ENCODE results near the gene SMURF2. TPM values are rescaled to one million over a fixed set of nuclear protein-coding genes. Genes with fewer than 3 reads are reported as not detected.

SMURF2 gene
- total and polyA plus RNA-seq, 2 donors from 2014 or later = 7.2 to 27.9 TPM

- H3K4me3 ChIP-seq (ENCODE audit: low read length in 3 of 3) = no peak overlapping the region
- no peak overlapping the region for H3K27ac ChIP-seq (ENCODE audit: low read depth in 2 of 2, low read length in 2 of 2)
- intact Hi-C loops (cut with DNase I) = no loop called here
- TF ChIP-seq CTCF (IDR thresholded peaks at IDR 0.05; ENCODE audit: borderline replicate concordance, extremely low read depth, insufficient read depth) = no peak
- DNase-seq (no peak), FAIRE-seq (no peak)
- no peaks in the 10 kb centered on the region for H3K4me1 ChIP-seq (ENCODE audit: control insufficient read depth in 2 of 3, insufficient read depth in 2 of 3, low read depth in 1 of 3, low read length in 3 of 3)
- H3K9ac ChIP-seq (ENCODE audit: low read length in 3 of 3) = no peak overlapping the region
- no peaks in the 10 kb centered on the region for H3K27me3 ChIP-seq (ENCODE audit: control insufficient read depth, insufficient read depth, low read length)
- peaks cover 3 to 20% (median 17%) of the 10 kb centered on the region in 3 donors for H3K36me3 ChIP-seq (ENCODE audit: control insufficient read depth in 2 of 3, insufficient read depth in 3 of 3, low read length in 3 of 3)
- no peaks in the 10 kb centered on the region for H3K9me3 ChIP-seq (ENCODE audit: control insufficient read depth in 2 of 3, insufficient read depth in 1 of 3, low read length in 3 of 3)
Observed at GRCh38 chr17:64544742-64545141, 117.4 kb downstream of the SMURF2 start.

- peaks cover 3 to 22% (median 10%) of the 10 kb centered on the region in 3 donors for H3K36me3 ChIP-seq (ENCODE audit: control insufficient read depth in 2 of 3, insufficient read depth in 3 of 3, low read length in 3 of 3)
- no peak for TF ChIP-seq CTCF (IDR thresholded peaks at IDR 0.05; ENCODE audit: borderline replicate concordance, extremely low read depth, insufficient read depth)
- H3K27ac ChIP-seq (ENCODE audit: low read depth in 2 of 2, low read length in 2 of 2) = no peak overlapping the region
- no peak for FAIRE-seq
- no peaks in the 10 kb centered on the region for H3K9me3 ChIP-seq (ENCODE audit: control insufficient read depth in 2 of 3, insufficient read depth in 1 of 3, low read length in 3 of 3)
- no peak overlapping the region for H3K9ac ChIP-seq (ENCODE audit: low read length in 3 of 3)
- no peaks in the 10 kb centered on the region for H3K4me1 ChIP-seq (ENCODE audit: control insufficient read depth in 2 of 3, insufficient read depth in 2 of 3, low read depth in 1 of 3, low read length in 3 of 3)
- no peaks in the 10 kb centered on the region for H3K27me3 ChIP-seq (ENCODE audit: control insufficient read depth, insufficient read depth, low read length)
- H3K4me3 ChIP-seq (ENCODE audit: low read length in 3 of 3) = no peak overlapping the region
- DNase-seq = no peak
- intact Hi-C loops (cut with DNase I) = no loop called here
Observed at GRCh38 chr17:64540118-64540776, 121.9 kb downstream of the SMURF2 start.

GRCh38 chr17:64538508-64539130, 123.5 kb downstream of the SMURF2 start:
- FAIRE-seq = no peak
- no peaks in the 10 kb centered on the region for H3K27me3 ChIP-seq (ENCODE audit: control insufficient read depth, insufficient read depth, low read length)

More at GRCh38 chr17:64538508-64539130, 123.5 kb downstream of the SMURF2 start:
- Histone ChIP-seq H3K27ac (ENCODE audit: low read depth in 2 of 2, low read length in 2 of 2) (no peak overlapping the region), H3K9ac (ENCODE audit: low read length in 3 of 3) (no peak overlapping the region), H3K4me3 (ENCODE audit: low read length in 3 of 3) (no peak overlapping the region), H3K9me3 (ENCODE audit: control insufficient read depth in 2 of 3, insufficient read depth in 1 of 3, low read length in 3 of 3) (no peaks in the 10 kb centered on the region), H3K36me3 (ENCODE audit: control insufficient read depth in 2 of 3, insufficient read depth in 3 of 3, low read length in 3 of 3) (peaks cover 6 to 23% (median 22%) of the 10 kb centered on the region in 3 donors), H3K4me1 (ENCODE audit: control insufficient read depth in 2 of 3, insufficient read depth in 2 of 3, low read depth in 1 of 3, low read length in 3 of 3) (no peaks in the 10 kb centered on the region)
- no peak for TF ChIP-seq CTCF (IDR thresholded peaks at IDR 0.05; ENCODE audit: borderline replicate concordance, extremely low read depth, insufficient read depth)
- intact Hi-C loops (cut with DNase I) = no loop called here
- no peak for DNase-seq
